Fibroblast of the aortic adventitia (primary cell): Measurements from ENCODE around the gene PGA5. TPM values are rescaled to one million over a fixed set of nuclear protein-coding genes. Genes with fewer than 3 reads are reported as not detected.
A peak's percentile ranks its signal among the peaks of the same experiment; 100 is the strongest.

Experiments
- DNase-seq: peaks from one replicate; pipeline ENCODE4 v3.0.0-alpha.2; 2010; ENCODE audit warnings: low read depth
- H3K4me3 ChIP-seq: 2 replicates; pipeline ENCODE4 v1.5.1; 2011; ENCODE audit warnings: low read depth, mild to moderate bottlenecking, control low read depth, low read length, moderate library complexity
- total RNA-seq: library from RNA; depleted of rRNA; stranded (reverse); fragments of >200 nt; gene quantifications from 2 replicates; pipeline ENCODE4 v1.2.3, GENCODE V29; 2012; ENCODE audit warnings: low replicate concordance
- TF ChIP-seq, protein P1 (sequence below): IDR thresholded peaks from 2 replicates; pipeline ENCODE4 v1.5.1; 2011; ENCODE audit warnings: mild to moderate bottlenecking, low read length, control low read depth, inconsistent platforms; ENCODE audit not compliant: insufficient read depth

The PGA5 gene
- total RNA-seq, 1 donor, result not detected

GRCh38 chr11:61258546-61258945, 17.6 kb downstream of the PGA5 start:
- no peak for DNase-seq
- H3K4me3 ChIP-seq, result no peak overlapping the region

DNA sequence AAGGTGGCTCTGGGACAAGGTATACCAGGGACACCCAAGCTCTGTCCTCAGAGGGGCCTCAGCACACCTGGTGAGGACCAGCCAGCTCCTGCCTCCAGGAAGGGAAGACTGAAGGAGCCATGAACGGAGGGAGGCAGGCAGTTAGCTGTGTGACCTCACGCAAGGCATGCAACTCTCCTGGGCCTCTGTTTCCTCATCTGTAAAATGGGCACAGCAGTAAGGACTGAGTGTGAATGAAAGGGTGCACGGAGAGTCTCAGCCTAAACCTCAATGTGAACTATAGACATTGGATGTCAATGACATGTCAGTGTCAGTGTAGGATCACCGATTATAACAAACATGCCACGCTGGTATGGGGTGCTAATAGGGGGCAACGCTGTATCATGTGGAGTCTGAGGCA, 18.4 kb downstream of the PGA5 start:
- DNase-seq, result no peak
- TF ChIP-seq, protein P1, sequence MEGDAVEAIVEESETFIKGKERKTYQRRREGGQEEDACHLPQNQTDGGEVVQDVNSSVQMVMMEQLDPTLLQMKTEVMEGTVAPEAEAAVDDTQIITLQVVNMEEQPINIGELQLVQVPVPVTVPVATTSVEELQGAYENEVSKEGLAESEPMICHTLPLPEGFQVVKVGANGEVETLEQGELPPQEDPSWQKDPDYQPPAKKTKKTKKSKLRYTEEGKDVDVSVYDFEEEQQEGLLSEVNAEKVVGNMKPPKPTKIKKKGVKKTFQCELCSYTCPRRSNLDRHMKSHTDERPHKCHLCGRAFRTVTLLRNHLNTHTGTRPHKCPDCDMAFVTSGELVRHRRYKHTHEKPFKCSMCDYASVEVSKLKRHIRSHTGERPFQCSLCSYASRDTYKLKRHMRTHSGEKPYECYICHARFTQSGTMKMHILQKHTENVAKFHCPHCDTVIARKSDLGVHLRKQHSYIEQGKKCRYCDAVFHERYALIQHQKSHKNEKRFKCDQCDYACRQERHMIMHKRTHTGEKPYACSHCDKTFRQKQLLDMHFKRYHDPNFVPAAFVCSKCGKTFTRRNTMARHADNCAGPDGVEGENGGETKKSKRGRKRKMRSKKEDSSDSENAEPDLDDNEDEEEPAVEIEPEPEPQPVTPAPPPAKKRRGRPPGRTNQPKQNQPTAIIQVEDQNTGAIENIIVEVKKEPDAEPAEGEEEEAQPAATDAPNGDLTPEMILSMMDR, result no peak

More at GRCh38 chr11:61258546-61258945, 17.6 kb downstream of the PGA5 start:
- TF ChIP-seq, protein P1, result no peak

GRCh38 chr11:61264371-61264770, 23.4 kb downstream of the PGA5 start:
- TF ChIP-seq, protein P1, result no peak
- no peak overlapping the region for H3K4me3 ChIP-seq
- DNase-seq, result no peak

More for the DNA sequence above, 18.4 kb downstream of the PGA5 start:
- no peak overlapping the region for H3K4me3 ChIP-seq

GRCh38 chr11:61264795-61265194, 23.8 kb downstream of the PGA5 start:
- DNase-seq, result no peak
- H3K4me3 ChIP-seq, result no peak overlapping the region
- TF ChIP-seq, protein P1, result no peak

- no peak overlapping the region for H3K4me3 ChIP-seq
- TF ChIP-seq, protein P1, result no peak
- DNase-seq, result no peak
Measured at GRCh38 chr11:61265357-61265756, 24.4 kb downstream of the PGA5 start.

GRCh38 chr11:61266602-61267001, 25.6 kb downstream of the PGA5 start:
- peak; percentile 65 for DNase-seq
- H3K4me3 ChIP-seq, result no peak overlapping the region
- TF ChIP-seq, protein P1, result no peak

DNA sequence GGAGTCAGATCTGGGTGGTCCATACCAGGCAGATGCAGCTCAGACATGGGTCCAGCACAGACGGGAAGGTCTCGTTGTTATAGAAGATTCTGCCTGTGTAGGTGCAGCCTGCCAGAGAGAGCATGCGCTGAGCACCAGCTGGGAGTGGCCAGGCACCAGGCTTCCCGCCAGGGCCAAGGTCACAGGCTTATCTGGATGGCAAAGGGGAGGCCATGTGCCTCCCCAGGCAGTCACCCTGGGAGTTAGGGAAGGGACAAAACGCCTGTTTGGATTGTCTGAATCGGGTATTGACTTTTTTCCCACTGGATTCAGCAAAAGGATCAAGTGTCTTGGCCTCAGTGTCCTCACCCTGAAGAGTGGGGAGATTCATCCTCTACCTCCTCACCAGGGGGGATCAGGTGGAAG, 26.5 kb downstream of the PGA5 start:
- no peak overlapping the region for H3K4me3 ChIP-seq
- no peak for DNase-seq
- TF ChIP-seq, protein P1, result no peak
